ENCODE results near the gene SLAMF7. TPM values are rescaled to one million over a fixed set of nuclear protein-coding genes. Genes with fewer than 3 reads are reported as not detected.

SLAMF7 gene
- total RNA-seq, 3 donors from 2014 or later (not counting 1 experiment from before 2014, with no cell fraction given), result 191 to 301 (median 227) TPM

GRCh38 chr1:160740133-160740688 is 1.2 kb downstream of the SLAMF7 start:
- Histone ChIP-seq H3K9me3 (ENCODE audit: control insufficient read depth, insufficient read depth, low read length) (peaks cover 12% of the 10 kb centered on the region), H3K4me3 (ENCODE audit: low read length) (peak overlapping the region; percentile 43), H3K36me3 (ENCODE audit: control insufficient read depth, insufficient read depth, low read length) (peaks cover 11% of the 10 kb centered on the region), H3K27me3 (ENCODE audit: control insufficient read depth, insufficient read depth, low read length) (no peaks in the 10 kb centered on the region), H3K4me1 (ENCODE audit: control insufficient read depth, insufficient read depth, low read length) (peaks cover 50% of the 10 kb centered on the region), H3K27ac (ENCODE audit: low read length) (peak overlapping the region; percentile 87)
- H3K27ac Mint-ChIP-seq, result peak overlapping the region; percentile 88 to 96
- 55% methylated on average over 4 of the region's 5 CpGs for WGBS (ENCODE audit: insufficient coverage)
- H3K9me3 Mint-ChIP-seq, result peaks cover 0 to 10% of the 10 kb centered on the region in 2 donors
- DNase-seq (no peak), ATAC-seq (no peak)
- H3K4me1 Mint-ChIP-seq, result peaks cover 79 to 91% of the 10 kb centered on the region in 2 donors
- H3K4me3 Mint-ChIP-seq, result peak overlapping the region; percentile 88
- peaks cover 32% of the 10 kb centered on the region for H3K36me3 Mint-ChIP-seq
- no peaks in the 10 kb centered on the region for H3K27me3 Mint-ChIP-seq (ENCODE audit: low read depth in 2 of 2)
- intact Hi-C loops (cut with micrococcal nuclease), result loop anchor here (10.0 kb wide), 1 partner anchor 305 kb away; no protein-coding TSS in a partner anchor
- TF ChIP-seq, protein P1, sequence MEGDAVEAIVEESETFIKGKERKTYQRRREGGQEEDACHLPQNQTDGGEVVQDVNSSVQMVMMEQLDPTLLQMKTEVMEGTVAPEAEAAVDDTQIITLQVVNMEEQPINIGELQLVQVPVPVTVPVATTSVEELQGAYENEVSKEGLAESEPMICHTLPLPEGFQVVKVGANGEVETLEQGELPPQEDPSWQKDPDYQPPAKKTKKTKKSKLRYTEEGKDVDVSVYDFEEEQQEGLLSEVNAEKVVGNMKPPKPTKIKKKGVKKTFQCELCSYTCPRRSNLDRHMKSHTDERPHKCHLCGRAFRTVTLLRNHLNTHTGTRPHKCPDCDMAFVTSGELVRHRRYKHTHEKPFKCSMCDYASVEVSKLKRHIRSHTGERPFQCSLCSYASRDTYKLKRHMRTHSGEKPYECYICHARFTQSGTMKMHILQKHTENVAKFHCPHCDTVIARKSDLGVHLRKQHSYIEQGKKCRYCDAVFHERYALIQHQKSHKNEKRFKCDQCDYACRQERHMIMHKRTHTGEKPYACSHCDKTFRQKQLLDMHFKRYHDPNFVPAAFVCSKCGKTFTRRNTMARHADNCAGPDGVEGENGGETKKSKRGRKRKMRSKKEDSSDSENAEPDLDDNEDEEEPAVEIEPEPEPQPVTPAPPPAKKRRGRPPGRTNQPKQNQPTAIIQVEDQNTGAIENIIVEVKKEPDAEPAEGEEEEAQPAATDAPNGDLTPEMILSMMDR (IDR thresholded peaks at IDR 0.05), result no peak

DNA sequence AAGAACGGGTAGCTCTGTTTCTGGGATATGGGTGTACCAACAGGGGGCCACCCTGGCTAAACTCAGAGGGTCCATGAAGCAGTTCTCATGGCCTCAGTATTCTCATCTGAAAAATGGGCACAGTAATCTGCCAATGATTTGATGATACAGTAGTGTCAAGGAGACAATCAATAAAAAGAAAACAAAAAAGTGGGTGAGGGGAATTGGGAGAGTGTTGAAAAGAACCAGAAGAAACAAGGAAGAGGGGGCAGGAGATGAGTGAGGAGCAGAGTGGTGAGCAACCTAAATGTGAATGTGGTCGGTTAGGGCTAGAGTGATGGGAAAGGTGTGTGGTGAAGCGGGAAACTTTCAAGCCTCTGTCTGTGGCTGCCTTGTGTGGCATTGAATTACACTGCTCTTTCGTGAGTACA is 2.0 kb downstream of the SLAMF7 start:
- Mint-ChIP-seq H3K9me3 (peaks cover 0 to 10% of the 10 kb centered on the region in 2 donors), H3K4me3 (peak overlapping the region; percentile 88), H3K27me3 (ENCODE audit: low read depth in 2 of 2) (no peaks in the 10 kb centered on the region), H3K27ac (peak overlapping the region; percentile 88 to 96), H3K4me1 (peaks cover 84 to 94% of the 10 kb centered on the region in 2 donors), H3K36me3 (peaks cover 29% of the 10 kb centered on the region)
- intact Hi-C loops (cut with micrococcal nuclease), result loop anchor here (10.0 kb wide), 1 partner anchor 306 kb away; no protein-coding TSS in a partner anchor
- DNase-seq (peak in 1 of 2 donors; percentile 61), ATAC-seq (peak; percentile 24 to 62 (median 51))
- WGBS (ENCODE audit: insufficient coverage), result 40% methylated on average over 4 of the region's 4 CpGs
- TF ChIP-seq, protein P1 (IDR thresholded peaks at IDR 0.05), result no peak
- Histone ChIP-seq H3K9me3 (ENCODE audit: control insufficient read depth, insufficient read depth, low read length) (peaks cover 12% of the 10 kb centered on the region), H3K4me1 (ENCODE audit: control insufficient read depth, insufficient read depth, low read length) (peaks cover 55% of the 10 kb centered on the region), H3K36me3 (ENCODE audit: control insufficient read depth, insufficient read depth, low read length) (peaks cover 11% of the 10 kb centered on the region), H3K4me3 (ENCODE audit: low read length) (peak overlapping the region; percentile 43), H3K27ac (ENCODE audit: low read length) (peak overlapping the region; percentile 87), H3K27me3 (ENCODE audit: control insufficient read depth, insufficient read depth, low read length) (no peaks in the 10 kb centered on the region)

- H3K27ac ChIP-seq (ENCODE audit: low read length), result peak overlapping the region; percentile 87
Observed at GRCh38 chr1:160741612-160742348, 2.7 kb downstream of the SLAMF7 start.

More at GRCh38 chr1:160741612-160742348, 2.7 kb downstream of the SLAMF7 start:
- peaks cover 11% of the 10 kb centered on the region for H3K36me3 ChIP-seq (ENCODE audit: control insufficient read depth, insufficient read depth, low read length)
- WGBS (ENCODE audit: insufficient coverage), result 60% methylated on average over 5 of the region's 5 CpGs
- peaks cover 0 to 10% of the 10 kb centered on the region in 2 donors for H3K9me3 Mint-ChIP-seq
- H3K9me3 ChIP-seq (ENCODE audit: control insufficient read depth, insufficient read depth, low read length), result peaks cover 8% of the 10 kb centered on the region
- H3K4me1 Mint-ChIP-seq, result peaks cover 91 to 94% of the 10 kb centered on the region in 2 donors
- TF ChIP-seq, protein P1 (IDR thresholded peaks at IDR 0.05), result no peak
- no peak for ATAC-seq
- H3K4me1 ChIP-seq (ENCODE audit: control insufficient read depth, insufficient read depth, low read length), result peaks cover 58% of the 10 kb centered on the region
- peak overlapping the region; percentile 43 for H3K4me3 ChIP-seq (ENCODE audit: low read length)
- DNase-seq, result no peak
- H3K4me3 Mint-ChIP-seq, result peak overlapping the region; percentile 88
- H3K27me3 ChIP-seq (ENCODE audit: control insufficient read depth, insufficient read depth, low read length), result no peaks in the 10 kb centered on the region
- intact Hi-C loops (cut with micrococcal nuclease), result loop anchor here (10.0 kb wide), 1 partner anchor 307 kb away; no protein-coding TSS in a partner anchor
- H3K27ac Mint-ChIP-seq, result peak overlapping the region; percentile 88 to 96
- peaks cover 22% of the 10 kb centered on the region for H3K36me3 Mint-ChIP-seq
- no peaks in the 10 kb centered on the region for H3K27me3 Mint-ChIP-seq (ENCODE audit: low read depth in 2 of 2)

Data from natural killer cell (primary cell).